Adipose tissue (tissue), 3 donors: ENCODE results near the gene COQ9. TPM values are rescaled to one million over a fixed set of nuclear protein-coding genes. Genes with fewer than 3 reads are reported as not detected.
"Not testable (repeated sequence)": the region's sequence is repeated elsewhere in the genome, so short reads cannot be mapped to it uniquely, and the experiment has no call there.

ENCODE experiments used
- H3K27ac ChIP-seq: one replicate; pipeline ENCODE4 v1.5.1; 2013; ENCODE audit warnings: low read depth, low read length
- WGBS, 3 donors: extraction: QIAGEN DNeasy Blood & Tissue Kit; methylation state at CpG; one replicate each; pipeline ENCODE4 v1.1.7; 2013; 5-methylcytosine and 5-hydroxymethylcytosine counted together
- polyA plus RNA-seq, 3 donors: library from polyadenylated mRNA; stranded (reverse); fragments of 200-250 nt; gene quantifications; one replicate each; pipeline ENCODE4 v1.2.3, GENCODE V29; 2013
- donor health status: healthy with polysubstance abuse.
- donor health status: Bipolar disorder and iron deficiency.
- donor health status: healthy.

COQ9 gene
- polyA plus RNA-seq, 3 donors, result 37.2 to 49.7 (median 42.5) TPM

DNA sequence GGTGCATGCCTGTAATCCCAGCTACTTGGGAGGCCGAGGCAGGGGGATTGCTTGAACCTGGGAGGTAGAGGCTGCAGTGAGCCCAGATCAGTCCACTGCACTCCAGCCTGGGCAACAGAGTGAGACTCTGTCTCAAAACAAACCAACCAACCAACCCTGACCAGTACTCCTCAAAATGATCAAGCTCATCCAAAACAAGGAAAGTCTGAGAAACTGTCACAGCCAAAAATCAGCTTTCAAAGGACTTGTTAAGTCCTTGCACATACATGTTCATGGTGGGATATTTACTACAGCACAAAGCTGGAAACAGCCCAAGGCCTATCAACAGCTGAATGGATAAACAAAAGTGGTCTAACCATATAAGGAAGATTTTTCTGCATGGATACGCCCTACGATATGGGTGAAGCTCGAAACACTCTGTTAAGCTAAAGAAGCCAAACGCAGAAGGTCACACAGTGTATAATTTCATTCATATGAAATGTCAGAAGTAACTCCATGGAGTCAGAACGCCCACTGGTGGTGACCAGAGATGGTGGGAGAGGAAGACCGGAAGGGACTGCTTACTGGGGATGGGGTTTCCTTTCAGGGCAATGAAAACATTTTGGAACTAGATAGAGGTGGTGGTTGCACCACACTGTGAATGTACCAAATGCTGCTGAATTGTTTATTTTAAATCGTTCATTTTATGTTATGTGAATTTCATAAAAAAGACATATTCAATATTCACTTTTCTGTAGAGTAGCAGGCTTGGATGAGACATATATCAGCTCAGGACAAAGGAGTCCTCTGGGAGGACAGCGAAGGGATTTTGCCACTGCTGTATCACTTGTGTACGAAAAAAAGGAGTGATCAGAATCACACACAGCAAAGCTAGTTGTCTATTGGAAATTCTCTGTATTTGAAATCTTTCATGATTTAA, 25.0 kb upstream of the COQ9 start:
- no peak overlapping the region for H3K27ac ChIP-seq
- 32 to 46% (median 36%) methylated on average over 10 of the region's 10 CpGs for WGBS, 3 donors

DNA sequence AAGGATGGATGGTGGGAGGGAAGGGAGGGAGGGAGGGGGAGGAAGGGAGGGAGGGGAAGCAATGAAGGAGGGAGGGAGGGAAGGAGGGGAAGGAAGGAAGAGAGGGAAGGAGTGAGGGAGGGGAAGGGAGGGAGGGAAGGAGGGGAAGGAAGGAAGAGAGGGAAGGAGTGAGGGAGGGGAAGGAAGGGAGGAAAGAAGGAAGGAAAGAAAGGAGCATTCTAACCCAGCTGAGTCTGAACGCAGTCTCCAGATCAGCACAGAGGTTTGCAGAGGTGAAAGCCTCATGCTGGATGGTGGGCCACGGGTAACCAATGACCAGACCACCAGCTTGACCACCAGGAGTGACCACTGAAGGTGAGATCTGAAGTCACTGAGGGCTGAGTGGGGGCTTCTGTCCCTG, 24.1 kb upstream of the COQ9 start:
- 73 to 81% (median 78%) methylated on average over 2 of the region's 2 CpGs for WGBS, 3 donors
- H3K27ac ChIP-seq, result no peak overlapping the region

DNA sequence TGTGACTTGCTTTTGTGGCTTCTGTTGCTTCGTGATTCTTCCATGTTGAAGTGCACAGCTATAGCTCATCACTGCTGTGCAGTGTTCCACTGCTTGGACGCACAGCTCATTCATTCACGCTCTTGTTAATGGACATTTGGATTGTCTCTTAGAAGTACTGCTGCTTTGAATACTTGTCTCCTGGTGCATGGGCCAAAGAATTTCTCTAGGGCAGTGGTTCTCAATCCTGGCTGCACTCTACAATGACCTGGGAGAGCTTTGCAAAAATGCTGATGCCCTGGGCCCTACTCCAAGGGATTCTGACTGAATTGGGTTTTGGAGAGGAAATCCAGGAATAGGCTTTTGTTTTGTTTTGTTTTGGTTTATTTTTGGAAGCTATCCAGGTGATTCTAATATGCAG, 22.7 kb upstream of the COQ9 start:
- WGBS, 3 donors, result 71 to 86% (median 73%) methylated on average over 3 of the region's 3 CpGs

DNA sequence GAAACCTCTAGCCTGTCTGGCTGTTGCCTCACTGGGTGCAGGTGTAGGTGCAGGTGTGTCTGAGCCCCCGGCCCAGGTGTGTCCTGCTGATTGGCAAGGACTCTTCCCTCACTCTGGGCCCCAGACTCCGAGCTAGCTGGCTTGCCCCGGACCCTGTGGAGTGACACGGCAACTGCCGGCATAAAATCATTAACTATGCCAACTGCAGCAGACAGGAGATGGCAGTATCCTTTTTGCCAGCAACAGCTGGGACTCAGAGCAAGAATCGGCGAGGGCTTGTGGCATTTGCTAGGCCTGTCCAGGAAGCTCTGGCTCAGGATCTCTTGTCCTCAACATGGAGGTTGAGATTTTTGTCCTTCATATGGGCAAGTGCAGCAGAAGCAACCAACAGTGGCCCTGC, 20.9 kb upstream of the COQ9 start:
- WGBS, 3 donors, result 86 to 90% (median 88%) methylated on average over 7 of the region's 7 CpGs
- H3K27ac ChIP-seq, result no peak overlapping the region

More for the DNA sequence above, 22.7 kb upstream of the COQ9 start:
- H3K27ac ChIP-seq, result no peak overlapping the region

DNA sequence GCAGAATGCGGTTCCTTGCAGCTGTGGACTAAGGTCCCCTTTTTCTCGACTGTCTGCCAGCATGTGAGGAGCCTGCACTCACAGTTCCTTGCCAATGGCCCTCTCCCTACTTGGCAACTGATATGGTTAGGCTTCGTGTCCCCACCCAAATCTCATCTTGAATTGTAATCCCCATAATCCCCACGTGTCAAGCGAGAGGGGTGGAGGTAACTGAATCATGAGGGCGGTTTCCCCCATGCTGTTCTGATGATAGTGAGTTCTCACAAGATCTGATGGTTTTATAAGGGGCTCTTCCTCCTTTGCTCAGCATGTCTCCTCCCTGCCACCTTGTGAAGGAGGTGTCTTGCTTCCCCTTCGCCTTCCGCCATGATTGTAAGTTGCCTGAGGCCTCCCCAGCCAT, 20.0 kb upstream of the COQ9 start:
- no peak overlapping the region for H3K27ac ChIP-seq
- WGBS, 3 donors, result 75 to 84% (median 82%) methylated on average over 8 of the region's 8 CpGs

DNA sequence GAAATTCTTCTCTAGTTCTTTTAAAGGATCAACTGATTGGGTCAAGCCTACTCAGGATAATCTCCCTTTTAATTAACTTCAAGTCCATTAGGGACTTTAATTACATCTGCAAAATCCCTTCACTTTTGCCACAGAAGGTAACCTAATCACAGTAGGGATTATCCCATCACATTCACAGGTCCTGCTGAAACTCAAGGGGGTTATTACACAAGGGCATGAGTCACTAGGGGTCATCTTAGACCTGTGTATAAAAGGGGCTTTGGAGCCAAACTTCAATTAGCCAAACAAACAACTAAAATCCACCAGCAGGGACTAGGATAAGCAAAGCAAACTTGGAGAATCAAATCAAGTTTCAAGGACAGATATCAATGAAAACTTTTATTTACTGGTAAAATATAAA, 19.5 kb upstream of the COQ9 start:
- no peak overlapping the region for H3K27ac ChIP-seq

- H3K27ac ChIP-seq, result no peak overlapping the region
- WGBS, 3 donors, result 90 to 92% (median 91%) methylated on average over 5 of the region's 5 CpGs
Measured at GRCh38 chr16:57430955-57431354, 16.3 kb upstream of the COQ9 start.

- WGBS, 3 donors, result 57 to 96% (median 92%) methylated on average over 2 of the region's 2 CpGs
- H3K27ac ChIP-seq, result no peak overlapping the region
Measured at GRCh38 chr16:57432505-57432904, 14.8 kb upstream of the COQ9 start.

- no peak overlapping the region for H3K27ac ChIP-seq
- WGBS, 3 donors, result 84 to 93% (median 89%) methylated on average over 3 of the region's 3 CpGs
Measured at GRCh38 chr16:57432989-57433388, 14.3 kb upstream of the COQ9 start.

- WGBS, 3 donors, result 94 to 96% (median 96%) methylated on average over 2 of the region's 2 CpGs
Measured at GRCh38 chr16:57434003-57434402, 13.3 kb upstream of the COQ9 start.

GRCh38 chr16:57435838-57436237, 11.4 kb upstream of the COQ9 start:
- 90 to 100% (median 90%) methylated on average over 1 of the region's 1 CpG for WGBS, 3 donors
- H3K27ac ChIP-seq, result no peak overlapping the region

More at GRCh38 chr16:57434003-57434402, 13.3 kb upstream of the COQ9 start:
- H3K27ac ChIP-seq, result no peak overlapping the region

DNA sequence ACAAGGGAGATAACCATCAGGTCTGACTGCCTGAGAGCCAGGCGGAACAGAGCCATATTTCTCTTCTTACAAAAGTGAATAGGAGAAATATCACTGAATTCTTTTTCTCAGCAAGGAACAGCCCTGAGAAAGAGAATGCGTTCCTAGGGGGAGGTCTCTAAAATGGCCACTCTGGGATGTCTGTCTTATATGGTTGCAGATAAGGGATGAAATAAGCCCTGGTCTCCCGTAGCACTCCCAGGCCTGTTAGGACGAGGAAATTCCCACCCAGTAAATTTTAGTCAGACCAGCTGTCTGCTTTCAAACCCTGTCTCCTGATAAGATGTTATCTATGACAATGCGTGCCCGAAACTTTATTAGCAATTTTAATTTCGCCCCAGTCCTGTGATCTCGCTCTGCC, 7.3 kb upstream of the COQ9 start:
- WGBS, 3 donors, result 98 to 99% (median 98%) methylated on average over 8 of the region's 8 CpGs
- not testable (repeated sequence) for H3K27ac ChIP-seq

DNA sequence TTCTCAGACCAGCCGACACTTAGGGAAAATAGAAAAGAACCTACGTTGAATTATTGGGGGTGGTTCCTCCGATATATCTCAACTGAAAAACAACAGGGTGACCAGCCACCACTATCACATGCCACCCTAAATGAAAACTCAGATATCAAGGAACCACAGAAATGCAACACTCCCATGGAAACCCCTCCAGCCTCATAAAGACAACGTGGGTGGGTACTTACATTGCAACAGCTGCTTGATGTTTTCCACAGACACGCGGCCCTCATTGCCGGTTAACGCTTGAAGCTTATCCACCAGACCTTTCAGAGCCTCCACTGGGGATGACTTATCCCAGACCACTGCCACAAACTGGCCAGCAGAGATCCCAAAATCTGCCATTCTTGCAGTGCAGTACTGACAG, 6.7 kb upstream of the COQ9 start:
- not testable (repeated sequence) for H3K27ac ChIP-seq
- 74 to 98% (median 97%) methylated on average over 8 of the region's 8 CpGs for WGBS, 3 donors

- no peak overlapping the region for H3K27ac ChIP-seq
- 83 to 87% (median 85%) methylated on average over 3 of the region's 3 CpGs for WGBS, 3 donors
Measured at GRCh38 chr16:57444711-57445110, 2.6 kb upstream of the COQ9 start.

GRCh38 chr16:57445510-57445909, 1.8 kb upstream of the COQ9 start:
- no peak overlapping the region for H3K27ac ChIP-seq
- WGBS, 3 donors, result 92 to 94% (median 93%) methylated on average over 2 of the region's 2 CpGs

DNA sequence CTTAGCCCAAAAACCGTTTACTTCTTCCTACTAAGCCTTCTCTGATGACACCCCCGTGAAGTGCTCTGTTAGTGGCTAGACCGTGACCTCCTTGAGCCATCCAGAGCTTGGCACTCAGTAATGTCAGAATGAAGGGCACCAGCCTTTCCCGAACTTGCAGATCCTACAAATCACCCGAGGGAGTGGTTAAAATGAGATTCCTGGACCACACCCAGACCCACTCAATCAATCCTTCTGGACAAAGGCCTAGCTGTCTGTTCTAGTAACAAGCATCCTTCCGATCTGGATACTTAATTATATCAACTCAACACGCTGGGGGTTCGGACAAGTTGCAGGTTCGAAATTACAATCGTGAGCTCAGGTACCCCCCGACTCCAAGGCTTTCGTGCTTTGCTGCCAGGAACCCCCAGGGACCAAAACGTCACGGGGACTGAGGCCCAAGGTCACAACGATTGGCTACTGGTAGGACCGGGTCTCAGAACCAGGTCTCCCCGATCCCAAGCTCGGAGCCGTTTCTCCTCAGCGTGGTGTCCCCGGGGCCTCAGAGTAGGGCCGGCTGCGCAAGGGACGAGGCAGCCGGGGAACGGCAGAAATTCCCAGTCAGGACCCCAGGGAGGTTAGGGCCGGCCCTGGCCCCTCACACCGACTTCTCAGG, 621 bp upstream of the COQ9 start:
- WGBS, 3 donors, result 3 to 4% (median 3%) methylated on average over 26 to 28 of the region's 28 CpGs
- H3K27ac ChIP-seq, result no peak overlapping the region

- H3K27ac ChIP-seq, result no peak overlapping the region
- WGBS, 3 donors, result 90 to 96% (median 93%) methylated on average over 10 of the region's 10 CpGs
Measured at GRCh38 chr16:57452021-57452420, 4.7 kb downstream of the COQ9 start.

- WGBS, 3 donors, result 1 to 2% (median 2%) methylated on average over 40 to 47 of the region's 47 CpGs
- H3K27ac ChIP-seq, result no peak within 1 kb of the TSS
Measured at GRCh38 chr16:57462209-57462977, 15.1 kb downstream of the COQ9 start, which contains the start of gene POLR2C. TSS of gene POLR2C (plus strand) at chr16:57462679. CDS start at chr16:57462725, 46 bp downstream.

GRCh38 chr16:57462978-57463362, 15.7 kb downstream of the COQ9 start:
- WGBS, 3 donors, result 0 to 1% (median 1%) methylated on average over 13 to 16 of the region's 16 CpGs
- no peak overlapping the region for H3K27ac ChIP-seq
